K562 (cell line): ENCODE data around the gene UNKL. TPM values are rescaled to one million over a fixed set of nuclear protein-coding genes. Genes with fewer than 3 reads are reported as not detected.
"Not testable (repeated sequence)": the region's sequence is repeated elsewhere in the genome, so short reads cannot be mapped to it uniquely, and the experiment has no call there.

Experiments used
- ATAC-seq: fragments of 200-7000 bp; cut with Tn5 transposase; 3 replicates; pipeline ENCODE4 v1.9.1; 2020; ENCODE audit warnings: moderate library complexity
- BruUV-seq: library from RNA; stranded (reverse); fragments of 400-500 nt; replicated peaks from 2 replicates; lab custom pipeline; 2021; lab: Mats Ljungman, UMichigan
- CTCF ChIA-PET: fragments of 300-600 bp; formaldehyde crosslinking; extraction: SDS; loops from one replicate; lab custom pipeline; 2021; ENCODE audit warnings: low intra/inter-chr PET ratio; lab: Yijun Ruan, JAX
- POLR2A ChIA-PET: fragments of 300-600, 350-650 bp; sonication (Branson Sonifier 250); formaldehyde crosslinking; extraction: SDS; loops from one replicate; lab custom pipeline; 2021; ENCODE audit warnings: antibody characterized with exemption, inconsistent platforms; lab: Yijun Ruan, JAX
- DNase-seq, 4 experiments: peaks; one replicate each; pipeline versions ENCODE4 v3.0.0 to v3.0.0-alpha.2; 2011 to 2018; ENCODE audit warnings: low spot score in 3 of 4, mixed read lengths in 3 of 4; ENCODE audit errors: extremely low read depth in 1 of 4
- FAIRE-seq: peaks from 2 replicates; lab custom pipeline; 2011; peaks lifted over from hg19 to GRCh38; lab: Jason Lieb, UNC
- H2AFZ ChIP-seq: 2 replicates; pipeline ENCODE4 v1.6.0; 2011; ENCODE audit warnings: low read depth, low read length, control low read depth, inconsistent platforms
- H3K27ac ChIP-seq: fragments of 200-600 bp; 3 replicates; pipeline ENCODE4 v1.8.0; 2011; ENCODE audit warnings: low read depth, mild to moderate bottlenecking, control low read depth, inconsistent platforms, low read length, moderate library complexity, mixed read lengths; ENCODE audit errors: extremely low read depth
- H3K27me3 ChIP-seq, 2 experiments: fragments of 300-600 bp in 1 of 2; 2 replicates in 1 of 2; 3 replicates in 1 of 2; pipeline versions ENCODE4 v1.6.0 to v1.8.0; 2011; ENCODE audit warnings: inconsistent platforms in 2 of 2, low read length in 2 of 2, mild to moderate bottlenecking in 1 of 2, mixed read lengths in 1 of 2, moderate library complexity in 1 of 2; ENCODE audit not compliant: control insufficient read depth in 2 of 2, insufficient read depth in 2 of 2
- H3K36me3 ChIP-seq: fragments of 300-600 bp; 3 replicates; pipeline ENCODE4 v1.8.0; 2011; ENCODE audit warnings: mild to moderate bottlenecking, low read length, inconsistent platforms; ENCODE audit not compliant: control insufficient read depth, insufficient read depth
- H3K4me1 ChIP-seq, 2 experiments: fragments of 200-600 bp in 1 of 2; replicated peaks in 1 of 2; 2 replicates in 1 of 2; 3 replicates in 1 of 2; pipeline versions ENCODE4 v1.5.1 to v1.8.0; 2011; ENCODE audit warnings: inconsistent platforms in 2 of 2, low read length in 2 of 2, mild to moderate bottlenecking in 1 of 2, mixed read lengths in 1 of 2, moderate library complexity in 1 of 2; ENCODE audit not compliant: control insufficient read depth in 2 of 2, insufficient read depth in 2 of 2
- H3K4me2 ChIP-seq: 2 replicates; pipeline ENCODE4 v1.6.1; 2011; ENCODE audit warnings: low read length, control low read depth, inconsistent platforms, mixed read lengths; ENCODE audit not compliant: insufficient read depth
- H3K4me3 ChIP-seq: fragments of 200-600 bp; sonication (generic), shearing (Covaris generic); 2 replicates; pipeline ENCODE4 v1.5.1; 2016; ENCODE audit warnings: control low read depth, inconsistent platforms
- H3K79me2 ChIP-seq: fragments of 200-600 bp; 3 replicates; pipeline ENCODE4 v1.8.0; 2011; ENCODE audit warnings: low read length, inconsistent platforms; ENCODE audit not compliant: control insufficient read depth, insufficient read depth
- H3K9ac ChIP-seq, 2 experiments: 2 replicates each; pipeline versions ENCODE4 v1.6.0 to v1.6.1; 2011; ENCODE audit warnings: low read depth in 2 of 2, low read length in 2 of 2, control low read depth in 1 of 2, inconsistent platforms in 1 of 2, mild to moderate bottlenecking in 1 of 2, mixed read lengths in 1 of 2; ENCODE audit not compliant: insufficient read depth in 1 of 2
- H3K9me1 ChIP-seq: one replicate; pipeline ENCODE4 v1.6.0; 2011; ENCODE audit warnings: inconsistent platforms, mild to moderate bottlenecking, low read length, moderate library complexity; ENCODE audit not compliant: control insufficient read depth, insufficient read depth
- H3K9me3 ChIP-seq: replicated peaks from 2 replicates; pipeline ENCODE4 v1.5.1; 2011; ENCODE audit warnings: low read depth, low read length, inconsistent platforms; ENCODE audit not compliant: control insufficient read depth, insufficient read depth
- H4K20me1 ChIP-seq: replicated peaks from 2 replicates; pipeline ENCODE4 v1.6.1; 2011; ENCODE audit warnings: low read length, inconsistent platforms, mixed read lengths; ENCODE audit not compliant: control insufficient read depth, insufficient read depth
- BCOR ChIP-seq: fragments of 450-650 bp; IDR thresholded peaks from 2 replicates; pipeline ENCODE4 v1.6.1; 2016
- KDM5B ChIP-seq: fragments of 200-600 bp; sonication (generic); IDR thresholded peaks from 2 replicates; pipeline ENCODE4 v1.6.1; 2012; ENCODE audit warnings: low read depth, mild to moderate bottlenecking, moderate library complexity, low read length, control low read depth, inconsistent platforms; ENCODE audit not compliant: insufficient replicate concordance
- RAD51 ChIP-seq: fragments of 450-650 bp; IDR thresholded peaks from 2 replicates; pipeline ENCODE4 v1.7.1; 2016; ENCODE audit warnings: low read depth, mild to moderate bottlenecking, borderline replicate concordance
- ZKSCAN1 ChIP-seq: fragments of 150-350 bp; IDR thresholded peaks from 2 replicates; pipeline ENCODE4 v1.6.1; 2016; ENCODE audit warnings: low read depth, low read length
- WGBS: fragments of 100-300 bp; shearing (Covaris generic); methylation state at CpG from one replicate; pipeline ENCODE4 v1.1.6; 2016; ENCODE audit warnings: low coverage, mixed read lengths; ENCODE audit not compliant: insufficient coverage; ENCODE audit errors: missing lambda C conversion rate; 5-methylcytosine and 5-hydroxymethylcytosine counted together
- in situ Hi-C: fragments of 300-500 bp; cut with MboI; formaldehyde crosslinking; loops from 4 replicates; pipeline ENCODE4 v1.15.0; 2018; ENCODE audit warnings: inconsistent platforms, mixed read lengths
- intact Hi-C: fragments of 100-400 bp; cut with micrococcal nuclease; formaldehyde crosslinking; loops from 2 replicates; pipeline ENCODE4 v1.14.2; 2022
- polyA plus RNA-seq, 8 experiments: library from polyadenylated mRNA; depleted of rRNA in 4 of 8; stranded (reverse) in 5 of 8; unstranded in 3 of 8; fragments of >200 nt; fragmentation: Nextera tagmentation in 2 of 8; fragmentation: Illumina TruSeq in 1 of 8; extraction: Ambion mirVana in 2 of 8; extraction: Trizol in 1 of 8; gene quantifications; 2 replicates each; pipeline versions ENCODE4 v1.2.1 to v1.2.3, GENCODE V29; 2011 to 2014; ENCODE audit warnings: inconsistent platforms in 1 of 8, missing spikeins in 1 of 8
- total RNA-seq, 7 experiments: library from RNA; depleted of rRNA in 6 of 7; stranded (reverse); fragments of >200 nt in 6 of 7; fragmentation: Illumina TruSeq in 2 of 7; extraction: Trizol in 2 of 7; gene quantifications; 2 replicates each; pipeline versions ENCODE4 v1.2.1 to v1.2.3, GENCODE V29; 2011 to 2021; ENCODE audit warnings: low replicate concordance in 1 of 7
- TF ChIP-seq, protein P1 (sequence below): fragments of 250-450 bp; sonication (Bioruptor Pico); IDR thresholded peaks from 2 replicates; pipeline ENCODE4 v1.8.0; 2021; ENCODE audit warnings: mild to moderate bottlenecking, moderate library complexity

Gene UNKL
- total and polyA plus RNA-seq, 9 of the 15 experiments (the other 6 are each of a cell fraction or from before 2014, with no cell fraction given) = 0.37 to 30.2 (median 5.1) TPM

DNA sequence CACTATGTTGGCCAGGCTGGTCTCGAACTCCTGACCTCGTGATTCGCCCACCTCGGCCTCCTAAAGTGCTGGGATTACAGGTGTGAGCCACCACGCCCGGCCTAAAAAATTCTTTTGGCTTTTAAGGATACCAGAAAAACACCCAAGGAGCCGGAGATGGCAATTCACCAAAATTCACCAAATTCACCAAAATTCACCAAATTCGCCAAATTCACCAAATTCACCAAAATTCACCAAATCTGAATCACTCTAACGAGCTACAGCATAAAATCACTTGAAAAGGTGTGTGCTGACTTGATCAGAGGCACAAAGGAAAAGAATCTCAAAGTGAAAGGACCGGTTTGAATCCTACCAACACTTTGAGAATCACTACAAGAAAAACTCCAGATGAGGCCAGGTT is 85.5 kb downstream of the UNKL start:
- DNase-seq, ATAC-seq, H3K4me2 ChIP-seq, H2AFZ ChIP-seq, H3K27ac ChIP-seq, H3K9me3 ChIP-seq, FAIRE-seq, BruUV-seq, H4K20me1 ChIP-seq, H3K9ac ChIP-seq, intact Hi-C loops, H3K27me3 ChIP-seq, in situ Hi-C loops, H3K4me3 ChIP-seq, H3K9me1 ChIP-seq, CTCF ChIA-PET, H3K79me2 ChIP-seq: not testable (repeated sequence)
- TF ChIP-seq KDM5B = peak; percentile 42
- peak; percentile 69; the same call in 1 of the 2 replicates for TF ChIP-seq ZKSCAN1
- TF ChIP-seq, protein P1, sequence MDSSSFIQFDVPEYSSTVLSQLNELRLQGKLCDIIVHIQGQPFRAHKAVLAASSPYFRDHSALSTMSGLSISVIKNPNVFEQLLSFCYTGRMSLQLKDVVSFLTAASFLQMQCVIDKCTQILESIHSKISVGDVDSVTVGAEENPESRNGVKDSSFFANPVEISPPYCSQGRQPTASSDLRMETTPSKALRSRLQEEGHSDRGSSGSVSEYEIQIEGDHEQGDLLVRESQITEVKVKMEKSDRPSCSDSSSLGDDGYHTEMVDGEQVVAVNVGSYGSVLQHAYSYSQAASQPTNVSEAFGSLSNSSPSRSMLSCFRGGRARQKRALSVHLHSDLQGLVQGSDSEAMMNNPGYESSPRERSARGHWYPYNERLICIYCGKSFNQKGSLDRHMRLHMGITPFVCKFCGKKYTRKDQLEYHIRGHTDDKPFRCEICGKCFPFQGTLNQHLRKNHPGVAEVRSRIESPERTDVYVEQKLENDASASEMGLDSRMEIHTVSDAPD (CRISPR knock-in tag) = peak; percentile 93
- TF ChIP-seq RAD51 = 0 out of 2 replicates have a peak, but pooled peaks have one; percentile 50
- 0 out of 2 replicates have a peak, but pooled peaks have one; percentile 11 for TF ChIP-seq BCOR
- POLR2A ChIA-PET = interaction anchor here (0.6 kb wide), 1 partner anchor 49 kb away, joined by 3 read pairs; no protein-coding TSS in a partner anchor
- WGBS = 81% methylated on average over 10 of the region's 10 CpGs
- peaks cover 14% of the 10 kb centered on the region; the same call in 1 of the 3 replicates for H3K36me3 ChIP-seq
- H3K4me1 ChIP-seq = peaks cover 17 to 64% of the 10 kb centered on the region in 2 experiments

GRCh38 chr16:1328136-1328535 is 86.4 kb downstream of the UNKL start:
- H3K27me3 ChIP-seq, H3K79me2 ChIP-seq, ATAC-seq, H3K9me3 ChIP-seq, POLR2A ChIA-PET, H3K4me3 ChIP-seq, FAIRE-seq, CTCF ChIA-PET, intact Hi-C loops, H3K9ac ChIP-seq, H3K4me2 ChIP-seq, DNase-seq, in situ Hi-C loops, H3K27ac ChIP-seq, H3K9me1 ChIP-seq, BruUV-seq, H2AFZ ChIP-seq, H4K20me1 ChIP-seq: not testable (repeated sequence)
- Histone ChIP-seq H3K4me1 (peaks cover 17 to 63% of the 10 kb centered on the region in 2 experiments), H3K36me3 (peaks cover 22% of the 10 kb centered on the region; the same call in 1 of the 3 replicates)
- WGBS = 70% methylated on average over 17 of the region's 20 CpGs
